Measurements from ENCODE around the gene CCIN. TPM values are rescaled to one million over a fixed set of nuclear protein-coding genes. Genes with fewer than 3 reads are reported as not detected.

Gene CCIN
- total RNA-seq, 1 donor from 2014 or later: not detected

GRCh38 chr9:36166168-36166927, 2.8 kb upstream of the CCIN start:
- peak; percentile 72 for DNase-seq (ENCODE audit: low spot score, unreplicated experiment)
- Mint-ChIP-seq H3K4me3 (ENCODE audit: low read depth) (peak overlapping the region; percentile 49), H3K27ac (no peak overlapping the region), H3K4me1 (ENCODE audit: low read depth) (peaks cover 4% of the 10 kb centered on the region), H3K36me3 (ENCODE audit: insufficient read depth) (no peaks in the 10 kb centered on the region), H3K27me3 (peaks cover 21% of the 10 kb centered on the region), H3K9me3 (ENCODE audit: low read depth) (no peaks in the 10 kb centered on the region)
- TF ChIP-seq, protein P1, sequence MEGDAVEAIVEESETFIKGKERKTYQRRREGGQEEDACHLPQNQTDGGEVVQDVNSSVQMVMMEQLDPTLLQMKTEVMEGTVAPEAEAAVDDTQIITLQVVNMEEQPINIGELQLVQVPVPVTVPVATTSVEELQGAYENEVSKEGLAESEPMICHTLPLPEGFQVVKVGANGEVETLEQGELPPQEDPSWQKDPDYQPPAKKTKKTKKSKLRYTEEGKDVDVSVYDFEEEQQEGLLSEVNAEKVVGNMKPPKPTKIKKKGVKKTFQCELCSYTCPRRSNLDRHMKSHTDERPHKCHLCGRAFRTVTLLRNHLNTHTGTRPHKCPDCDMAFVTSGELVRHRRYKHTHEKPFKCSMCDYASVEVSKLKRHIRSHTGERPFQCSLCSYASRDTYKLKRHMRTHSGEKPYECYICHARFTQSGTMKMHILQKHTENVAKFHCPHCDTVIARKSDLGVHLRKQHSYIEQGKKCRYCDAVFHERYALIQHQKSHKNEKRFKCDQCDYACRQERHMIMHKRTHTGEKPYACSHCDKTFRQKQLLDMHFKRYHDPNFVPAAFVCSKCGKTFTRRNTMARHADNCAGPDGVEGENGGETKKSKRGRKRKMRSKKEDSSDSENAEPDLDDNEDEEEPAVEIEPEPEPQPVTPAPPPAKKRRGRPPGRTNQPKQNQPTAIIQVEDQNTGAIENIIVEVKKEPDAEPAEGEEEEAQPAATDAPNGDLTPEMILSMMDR (IDR thresholded peaks at IDR 0.05; ENCODE audit: unreplicated experiment): peak; percentile 93

DNA sequence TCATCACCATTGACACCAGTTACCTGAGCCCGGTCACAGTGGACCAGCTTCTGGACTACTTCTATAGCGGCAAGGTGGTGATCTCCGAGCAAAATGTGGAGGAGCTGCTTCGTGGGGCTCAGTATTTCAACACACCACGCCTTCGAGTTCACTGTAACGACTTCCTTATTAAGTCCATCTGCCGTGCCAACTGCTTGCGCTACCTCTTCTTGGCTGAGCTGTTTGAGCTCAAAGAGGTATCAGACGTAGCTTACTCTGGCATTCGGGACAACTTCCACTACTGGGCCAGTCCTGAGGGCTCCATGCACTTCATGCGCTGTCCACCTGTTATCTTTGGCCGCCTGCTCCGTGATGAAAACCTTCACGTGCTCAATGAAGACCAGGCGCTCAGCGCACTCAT, 520 bp downstream of the CCIN start:
- DNase-seq (ENCODE audit: low spot score, unreplicated experiment): no peak
- H3K4me1 Mint-ChIP-seq (ENCODE audit: low read depth): no peaks in the 10 kb centered on the region
- peaks cover 19% of the 10 kb centered on the region for H3K27me3 Mint-ChIP-seq
- no peak overlapping the region for H3K27ac Mint-ChIP-seq
- H3K36me3 Mint-ChIP-seq (ENCODE audit: insufficient read depth): no peaks in the 10 kb centered on the region
- TF ChIP-seq, protein P1 (IDR thresholded peaks at IDR 0.05; ENCODE audit: unreplicated experiment): no peak
- H3K9me3 Mint-ChIP-seq (ENCODE audit: low read depth): no peaks in the 10 kb centered on the region
- no peak overlapping the region for H3K4me3 Mint-ChIP-seq (ENCODE audit: low read depth)

DNA sequence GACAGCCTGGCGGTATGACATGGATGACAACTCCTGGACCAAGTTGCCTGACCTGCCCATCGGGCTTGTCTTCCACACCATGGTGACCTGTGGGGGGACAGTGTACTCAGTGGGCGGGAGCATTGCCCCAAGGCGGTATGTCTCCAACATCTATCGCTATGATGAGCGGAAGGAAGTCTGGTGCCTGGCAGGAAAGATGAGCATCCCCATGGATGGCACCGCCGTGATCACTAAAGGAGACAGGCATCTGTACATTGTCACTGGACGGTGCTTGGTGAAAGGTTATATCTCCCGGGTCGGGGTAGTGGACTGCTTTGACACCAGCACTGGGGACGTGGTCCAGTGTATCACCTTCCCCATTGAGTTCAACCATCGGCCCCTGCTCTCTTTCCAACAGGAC, 1.3 kb downstream of the CCIN start:
- DNase-seq (ENCODE audit: low spot score, unreplicated experiment): no peak
- TF ChIP-seq, protein P1 (IDR thresholded peaks at IDR 0.05; ENCODE audit: unreplicated experiment): no peak
- Mint-ChIP-seq H3K4me1 (ENCODE audit: low read depth) (no peaks in the 10 kb centered on the region), H3K4me3 (ENCODE audit: low read depth) (no peak overlapping the region), H3K27ac (no peak overlapping the region), H3K27me3 (peaks cover 13% of the 10 kb centered on the region), H3K9me3 (ENCODE audit: low read depth) (no peaks in the 10 kb centered on the region), H3K36me3 (ENCODE audit: insufficient read depth) (no peaks in the 10 kb centered on the region)

GRCh38 chr9:36173861-36174260, 4.7 kb downstream of the CCIN start:
- Mint-ChIP-seq H3K4me1 (ENCODE audit: low read depth) (no peaks in the 10 kb centered on the region), H3K36me3 (ENCODE audit: insufficient read depth) (no peaks in the 10 kb centered on the region), H3K27ac (no peak overlapping the region), H3K27me3 (peaks cover 3% of the 10 kb centered on the region), H3K9me3 (ENCODE audit: low read depth) (no peaks in the 10 kb centered on the region), H3K4me3 (ENCODE audit: low read depth) (no peak overlapping the region)
- no peak for DNase-seq (ENCODE audit: low spot score, unreplicated experiment)
- TF ChIP-seq, protein P1 (IDR thresholded peaks at IDR 0.05; ENCODE audit: unreplicated experiment): no peak

- no peaks in the 10 kb centered on the region for H3K4me1 Mint-ChIP-seq (ENCODE audit: low read depth)
- no peak overlapping the region for H3K4me3 Mint-ChIP-seq (ENCODE audit: low read depth)
- no peaks in the 10 kb centered on the region for H3K36me3 Mint-ChIP-seq (ENCODE audit: insufficient read depth)
- H3K27ac Mint-ChIP-seq: no peak overlapping the region
- no peak for DNase-seq (ENCODE audit: low spot score, unreplicated experiment)
- no peaks in the 10 kb centered on the region for H3K9me3 Mint-ChIP-seq (ENCODE audit: low read depth)
- H3K27me3 Mint-ChIP-seq: peaks cover 3% of the 10 kb centered on the region
- TF ChIP-seq, protein P1 (IDR thresholded peaks at IDR 0.05; ENCODE audit: unreplicated experiment): no peak
These were observed 5.1 kb downstream of the CCIN start for GRCh38 chr9:36174271-36174670.

All from progenitor cell of endocrine pancreas (in vitro differentiated cells).